Suprapubic skin (tissue), 4 donors: Measurements from ENCODE around the gene RSPH10B2.
"Not testable (repeated sequence)": the region's sequence is repeated elsewhere in the genome, so short reads cannot be mapped to it uniquely, and the experiment has no call there.

Source experiments
- CTCF ChIP-seq, 2 donors: fragments of 200-600 bp in 1 of 2; fragments of 450-650 bp in 1 of 2; sonication (generic) in 1 of 2; IDR thresholded peaks; one replicate each; pipeline ENCODE4 v1.5.1; 2016 to 2019; ENCODE audit warnings: antibody characterized with exemption in 2 of 2, mild to moderate bottlenecking in 1 of 2, moderate library complexity in 1 of 2
- EP300 ChIP-seq: sonication (generic); formaldehyde crosslinking; IDR thresholded peaks from one replicate; pipeline ENCODE4 v1.6.1; 2017; ENCODE audit warnings: antibody characterized with exemption
- POLR2A ChIP-seq, 2 donors: fragments of 450-650 bp; IDR thresholded peaks; one replicate each; pipeline ENCODE4 v1.6.1; 2017; ENCODE audit warnings: antibody characterized with exemption in 2 of 2, mild to moderate bottlenecking in 2 of 2, moderate library complexity in 2 of 2
- POLR2AphosphoS5 ChIP-seq, 3 donors: sonication (generic); formaldehyde crosslinking; IDR thresholded peaks; one replicate each; pipeline ENCODE4 v1.6.1; 2017; ENCODE audit warnings: antibody characterized with exemption in 3 of 3

GRCh38 chr7:6726341-6726740 lies 27.6 kb upstream of the RSPH10B2 start:
- TF ChIP-seq CTCF (IDR thresholded peaks at IDR 0.05); POLR2A (IDR thresholded peaks at IDR 0.05); POLR2AphosphoS5 (IDR thresholded peaks at IDR 0.05); EP300: not testable (repeated sequence)
